SK-N-MC (cell line): Measurements from ENCODE around the gene HOXB1.

Experiments used
- DNase-seq: peaks from one replicate; pipeline ENCODE4 v3.0.0-alpha.2; 2011; ENCODE audit warnings: low read depth, low spot score
- H3K27ac ChIP-seq: fragments of 200-600 bp; sonication (generic); 2 replicates; pipeline ENCODE4 v1.5.1; 2016; ENCODE audit warnings: mixed run types
- H3K36me3 ChIP-seq: fragments of 200-600 bp; sonication (generic); 2 replicates; pipeline ENCODE4 v1.6.1; 2017; ENCODE audit warnings: antibody characterized with exemption, low read length, mixed read lengths; ENCODE audit not compliant: insufficient read depth
- H3K4me3 ChIP-seq: fragments of 200-600 bp; sonication (generic); 2 replicates; pipeline ENCODE4 v1.5.1; 2016
- H3K9ac ChIP-seq: fragments of 200-600 bp; sonication (generic); 2 replicates; pipeline ENCODE4 v1.8.0; 2017; ENCODE audit warnings: mixed run types, mixed read lengths; ENCODE audit not compliant: insufficient read length
- H3K9me3 ChIP-seq: fragments of 200-600 bp; sonication (generic); 2 replicates; pipeline ENCODE4 v1.6.1; 2017; ENCODE audit warnings: low read depth, mild to moderate bottlenecking, antibody characterized with exemption, low read length, moderate library complexity, mixed read lengths
- EZH2 ChIP-seq: fragments of 200-600 bp; sonication (generic); IDR thresholded peaks from one replicate; pipeline ENCODE4 v1.6.1; 2017; ENCODE audit warnings: antibody characterized with exemption
- FOXP2 ChIP-seq: optimal IDR thresholded peaks from 2 replicates; pipeline ENCODE3; 2011; ENCODE audit warnings: mild to moderate bottlenecking, moderate library complexity; ENCODE audit not compliant: insufficient read depth; ENCODE audit errors: extremely low read length, control extremely low read depth
- POLR2AphosphoS5 ChIP-seq: IDR thresholded peaks from 2 replicates; pipeline ENCODE4 v1.6.1; 2012; ENCODE audit warnings: mild to moderate bottlenecking, low read depth, low read length, borderline replicate concordance

HOXB1 gene

GRCh38 chr17:48556576-48557401, 26.0 kb upstream of the HOXB1 start:
- Histone ChIP-seq H3K27ac (peak overlapping the region; percentile 53; the same call in 1 of the 2 replicates), H3K9me3 (no peaks in the 10 kb centered on the region), H3K9ac (no peak overlapping the region), H3K4me3 (peak overlapping the region; percentile 12; the same call in 1 of the 2 replicates), H3K36me3 (peaks cover 3% of the 10 kb centered on the region; the same call in 1 of the 2 replicates)
- no peak for TF ChIP-seq FOXP2
- no peak for TF ChIP-seq POLR2AphosphoS5
- TF ChIP-seq EZH2 = no peak
- no peak for DNase-seq

- Histone ChIP-seq H3K36me3 (peaks cover 6% of the 10 kb centered on the region; the same call in 1 of the 2 replicates), H3K27ac (peak overlapping the region; percentile 53; the same call in 1 of the 2 replicates), H3K4me3 (no peak overlapping the region), H3K9me3 (no peaks in the 10 kb centered on the region), H3K9ac (no peak overlapping the region)
- no peak for TF ChIP-seq EZH2
- TF ChIP-seq POLR2AphosphoS5 = no peak
- no peak for TF ChIP-seq FOXP2
- DNase-seq = no peak
Measured at GRCh38 chr17:48556229-48556575, 25.4 kb upstream of the HOXB1 start.

- TF ChIP-seq EZH2 = no peak
- TF ChIP-seq POLR2AphosphoS5 = no peak
- no peak for TF ChIP-seq FOXP2
- DNase-seq = no peak
- H3K4me3 ChIP-seq = no peak overlapping the region
- no peak overlapping the region for H3K9ac ChIP-seq
- H3K36me3 ChIP-seq = peaks cover 7% of the 10 kb centered on the region; the same call in 1 of the 2 replicates
- H3K27ac ChIP-seq = no peak overlapping the region
- H3K9me3 ChIP-seq = no peaks in the 10 kb centered on the region
Measured at GRCh38 chr17:48555258-48556228, 24.7 kb upstream of the HOXB1 start.

- no peak for DNase-seq
- Histone ChIP-seq H3K27ac (no peak overlapping the region), H3K9me3 (no peaks in the 10 kb centered on the region), H3K9ac (no peak overlapping the region), H3K4me3 (no peak overlapping the region), H3K36me3 (peaks cover 16% of the 10 kb centered on the region; the same call in 1 of the 2 replicates)
- TF ChIP-seq POLR2AphosphoS5 (no peak), FOXP2 (no peak), EZH2 (no peak)
Measured at GRCh38 chr17:48554412-48555257, 23.8 kb upstream of the HOXB1 start.

DNA sequence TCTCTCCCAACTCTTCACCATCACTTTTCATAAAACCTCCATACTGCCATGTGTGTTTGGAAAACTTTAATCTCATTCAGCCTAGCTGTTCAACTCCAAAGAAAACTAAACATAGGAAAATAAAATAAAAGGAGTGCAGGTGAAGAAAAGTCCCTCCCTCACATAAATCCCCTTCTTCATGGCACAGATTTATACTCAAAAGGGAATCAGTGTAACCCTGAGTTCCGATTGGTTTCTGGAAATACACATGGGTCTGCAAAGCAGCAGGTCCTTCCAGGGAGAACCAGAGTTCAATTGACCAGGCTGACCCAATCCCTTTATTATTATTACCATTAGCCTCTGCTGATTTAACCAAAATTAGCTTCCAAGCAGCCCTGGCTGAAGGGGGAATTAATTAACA, 23.0 kb upstream of the HOXB1 start:
- Histone ChIP-seq H3K36me3 (peaks cover 17% of the 10 kb centered on the region; the same call in 1 of the 2 replicates), H3K4me3 (no peak overlapping the region), H3K9ac (no peak overlapping the region), H3K9me3 (no peaks in the 10 kb centered on the region), H3K27ac (no peak overlapping the region)
- no peak for TF ChIP-seq POLR2AphosphoS5
- TF ChIP-seq FOXP2 = no peak
- no peak for TF ChIP-seq EZH2
- DNase-seq = no peak

DNA sequence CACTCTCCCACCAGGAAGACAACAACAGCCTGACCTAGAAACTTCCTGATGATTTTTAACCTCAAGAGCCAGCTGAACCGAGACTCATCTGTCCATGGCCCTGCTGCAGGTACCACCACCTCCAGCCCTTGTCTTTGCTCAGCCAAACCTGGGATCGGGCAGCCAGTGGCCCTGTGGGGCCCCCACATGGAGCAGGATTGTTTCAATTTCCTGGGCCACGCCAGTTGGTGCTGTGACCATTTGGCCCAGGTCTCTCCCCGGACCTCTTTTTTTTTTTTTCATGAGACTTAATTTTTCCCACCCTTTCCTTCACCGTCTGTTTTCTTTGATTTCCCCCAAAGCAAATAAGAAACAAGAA, 22.4 kb upstream of the HOXB1 start:
- Histone ChIP-seq H3K4me3 (no peak overlapping the region), H3K27ac (no peak overlapping the region), H3K36me3 (peaks cover 17% of the 10 kb centered on the region; the same call in 1 of the 2 replicates), H3K9ac (no peak overlapping the region), H3K9me3 (no peaks in the 10 kb centered on the region)
- TF ChIP-seq POLR2AphosphoS5 (no peak), FOXP2 (no peak), EZH2 (no peak)
- DNase-seq = no peak

- no peak for TF ChIP-seq FOXP2
- TF ChIP-seq POLR2AphosphoS5 = no peak
- TF ChIP-seq EZH2 = no peak
- no peak overlapping the region for H3K27ac ChIP-seq
- H3K9ac ChIP-seq = no peak overlapping the region
- H3K4me3 ChIP-seq = no peak overlapping the region
- no peak for DNase-seq
- H3K9me3 ChIP-seq = no peaks in the 10 kb centered on the region
- H3K36me3 ChIP-seq = peaks cover 17% of the 10 kb centered on the region; the same call in 1 of the 2 replicates
Measured at GRCh38 chr17:48552466-48553189, 21.8 kb upstream of the HOXB1 start.
